ENCODE data around the gene TRIM9. TPM values are rescaled to one million over a fixed set of nuclear protein-coding genes. Genes with fewer than 3 reads are reported as not detected.

TRIM9 gene
- total RNA-seq, 4 donors from 2014 or later = 0.26 to 3.0 (median 0.87) TPM

- no peak for ATAC-seq
- no peak for DNase-seq
- H3K9me3 ChIP-seq = no peaks in the 10 kb centered on the region
- H3K27me3 ChIP-seq = no peaks in the 10 kb centered on the region
- intact Hi-C loops (cut with DNase I; ENCODE audit: low total_unique reads) = no loop called here
- no peak overlapping the region for H3K27ac ChIP-seq
- no peaks in the 10 kb centered on the region for H3K36me3 ChIP-seq
- no peak overlapping the region for H3K4me3 ChIP-seq
- in situ Hi-C loops (cut with MboI; ENCODE audit: low sequenced_read_pairs in 4 of 4) = no loop called here
- TF ChIP-seq POLR2A (IDR thresholded peaks at IDR 0.05) (no peak), CTCF (IDR thresholded peaks at IDR 0.05 in 4 of 5, conservative IDR thresholded peaks at IDR 0.05 in 1 of 5) (no peak)
- peaks cover 7 to 16% of the 10 kb centered on the region in 2 donors for H3K4me1 ChIP-seq
Measured at GRCh38 chr14:50926851-50927386, 168.0 kb downstream of the TRIM9 start.

Other genes starting within 250 kb of the TRIM9 start
- gene ABHD12B, start 223.1 kb downstream of the TRIM9 start, total RNA-seq = not detected
- 1 to 10 TPM; 4.8 to 8.6 (median 6.4) TPM for gene PYGL, start 150.6 kb downstream of the TRIM9 start, total RNA-seq
- gene TMX1, start 145.1 kb upstream of the TRIM9 start, total RNA-seq = 10 to 100 TPM; 13.5 to 17.3 (median 15.7) TPM

Data from gastrocnemius medialis (tissue), 4 donors.